Coronary artery (tissue), 2 donors: Measurements from ENCODE around the gene MFSD1.

Source experiments
- DNase-seq: peaks from one replicate; pipeline ENCODE4 v3.0.0-alpha.2; 2017; ENCODE audit warnings: low spot score
- H3K27ac ChIP-seq, 2 donors: fragments of 200-600 bp; sonication (generic); one replicate each; pipeline ENCODE4 v1.5.1; 2016 to 2019
- H3K4me3 ChIP-seq: fragments of 200-600 bp; sonication (generic); 2 replicates; pipeline ENCODE4 v1.5.1; 2016; ENCODE audit warnings: mild to moderate bottlenecking, moderate library complexity
- CTCF ChIP-seq: fragments of 200-600 bp; sonication (generic); IDR thresholded peaks from one replicate; pipeline ENCODE4 v1.5.1; 2019; ENCODE audit warnings: antibody characterized with exemption

MFSD1 gene

GRCh38 chr3:158842976-158843375 is 41.1 kb downstream of the MFSD1 start:
- H3K27ac ChIP-seq: no peak overlapping the region
- DNase-seq: no peak
- no peak overlapping the region for H3K4me3 ChIP-seq
- no peak for TF ChIP-seq CTCF

- Histone ChIP-seq H3K27ac (no peak overlapping the region), H3K4me3 (no peak overlapping the region)
- peak; percentile 43 for TF ChIP-seq CTCF
- DNase-seq: no peak
These were observed 44.0 kb downstream of the MFSD1 start for GRCh38 chr3:158845765-158846350.

- no peak overlapping the region for H3K4me3 ChIP-seq
- no peak for TF ChIP-seq CTCF
- no peak for DNase-seq
- H3K27ac ChIP-seq: no peak overlapping the region
These were observed 45.1 kb downstream of the MFSD1 start for GRCh38 chr3:158846803-158847451.

- no peak for DNase-seq
- H3K4me3 ChIP-seq: no peak overlapping the region
- TF ChIP-seq CTCF: no peak
- H3K27ac ChIP-seq: no peak overlapping the region
These were observed 45.6 kb downstream of the MFSD1 start for GRCh38 chr3:158847452-158847821.

GRCh38 chr3:158847885-158848284 is 46.0 kb downstream of the MFSD1 start:
- TF ChIP-seq CTCF: no peak
- Histone ChIP-seq H3K27ac (no peak overlapping the region), H3K4me3 (no peak overlapping the region)
- no peak for DNase-seq

GRCh38 chr3:158849757-158850156 is 47.9 kb downstream of the MFSD1 start:
- no peak for DNase-seq
- no peak for TF ChIP-seq CTCF
- Histone ChIP-seq H3K4me3 (no peak overlapping the region), H3K27ac (no peak overlapping the region)

- Histone ChIP-seq H3K27ac (no peak overlapping the region), H3K4me3 (no peak overlapping the region)
- TF ChIP-seq CTCF: no peak
- no peak for DNase-seq
These were observed 57.5 kb downstream of the MFSD1 start for GRCh38 chr3:158859362-158859761.
